Dermis microvascular lymphatic vessel endothelial cell (primary cell): Measurements from ENCODE around the gene MYOZ3. TPM values are rescaled to one million over a fixed set of nuclear protein-coding genes. Genes with fewer than 3 reads are reported as not detected.

ENCODE experiments used
- DNase-seq, 2 donors: peaks; one replicate each; pipeline versions ENCODE4 v3.0.0 to v3.0.0-alpha.2; 2010; ENCODE audit warnings: low read depth in 2 of 2
- total RNA-seq: library from RNA; depleted of rRNA; stranded (reverse); fragments of >200 nt; gene quantifications from 2 replicates; pipeline ENCODE4 v1.2.1, GENCODE V29; 2014

The MYOZ3 gene
- 0.13 and 0.25 TPM in 2 replicates for total RNA-seq

DNA sequence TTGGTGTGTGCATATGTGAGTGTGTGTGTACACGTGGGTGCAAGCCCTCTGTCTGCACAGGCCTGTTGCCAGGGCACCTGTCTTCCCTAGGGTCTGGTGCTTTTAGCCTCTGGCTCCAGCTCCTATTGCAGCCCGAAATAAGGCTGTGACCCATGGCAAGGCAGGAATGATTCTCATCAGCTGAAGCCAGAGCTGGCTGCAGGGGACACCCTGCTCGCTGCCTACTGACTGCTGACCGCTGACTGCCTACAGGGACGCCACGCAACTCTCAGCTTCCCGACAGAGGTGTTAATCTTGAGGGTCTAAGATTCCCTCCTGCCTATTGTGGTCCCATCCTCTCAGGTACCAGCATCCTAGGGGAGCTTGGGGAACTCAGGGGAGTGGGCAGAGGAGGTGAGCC is at the start of gene MYOZ3:
MYOZ3 (plus strand) TSS at position 166 of the 400 bp plus-strand sequence. CDS start 1,691 bp downstream, outside the sequence.
- no peak for DNase-seq

DNA sequence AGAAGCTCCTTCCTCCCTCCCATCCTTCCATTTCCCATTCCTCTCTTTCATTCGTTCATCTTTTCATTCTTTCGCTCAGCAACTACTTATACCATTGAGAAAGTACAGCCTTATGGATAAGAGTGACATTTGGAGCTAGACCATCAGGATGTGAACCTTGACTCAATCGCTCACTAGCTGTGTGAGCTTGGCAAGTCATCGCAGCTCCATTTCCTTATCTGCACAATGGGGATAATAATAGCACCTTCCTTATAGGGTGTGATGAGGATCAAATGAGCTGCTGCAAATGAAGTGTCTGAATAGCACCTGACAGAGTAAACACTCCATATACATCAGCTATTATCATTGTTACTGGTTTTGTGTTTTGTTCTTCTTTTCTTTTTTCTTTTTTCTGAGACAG is 48.6 kb upstream of the MYOZ3 start:
- peak; percentile 80 to 97 for DNase-seq

DNA sequence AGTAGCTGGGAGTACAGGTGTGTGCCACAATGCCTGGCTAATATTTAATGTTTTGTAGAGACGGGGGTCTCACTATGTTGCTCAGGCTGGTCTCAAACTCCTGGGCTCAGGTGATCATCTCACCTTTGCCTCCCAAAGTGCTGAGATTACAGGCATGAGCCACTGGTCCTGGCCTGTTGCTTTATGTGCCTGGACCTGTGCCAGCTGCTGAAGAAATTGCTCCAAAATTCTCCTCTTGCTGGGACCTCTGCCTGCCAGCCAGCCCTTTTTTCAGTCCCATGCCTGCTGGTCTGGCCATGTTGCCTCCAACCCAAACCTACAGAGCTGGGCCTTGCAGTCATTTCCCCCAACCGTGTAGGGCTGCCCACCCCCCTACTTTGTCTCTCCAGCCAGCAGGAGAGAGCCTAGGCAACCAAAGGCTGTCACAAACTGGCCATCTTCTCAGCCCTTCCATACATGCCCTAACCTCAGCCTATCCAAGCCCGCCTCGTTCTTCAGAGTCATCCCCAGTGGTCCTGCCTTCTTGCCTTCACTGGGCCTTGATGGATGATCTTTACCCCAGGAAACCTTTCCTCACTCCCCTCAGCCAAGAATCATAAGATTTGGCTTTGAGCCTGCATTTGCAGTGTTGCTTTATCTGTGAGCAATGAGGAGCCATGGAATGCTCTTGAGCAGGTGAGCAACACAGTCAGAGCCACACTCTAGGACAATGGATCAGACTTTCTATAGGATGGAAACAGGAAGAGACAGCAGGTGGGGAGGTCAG is 48.0 kb upstream of the MYOZ3 start:
- no peak for DNase-seq

DNA sequence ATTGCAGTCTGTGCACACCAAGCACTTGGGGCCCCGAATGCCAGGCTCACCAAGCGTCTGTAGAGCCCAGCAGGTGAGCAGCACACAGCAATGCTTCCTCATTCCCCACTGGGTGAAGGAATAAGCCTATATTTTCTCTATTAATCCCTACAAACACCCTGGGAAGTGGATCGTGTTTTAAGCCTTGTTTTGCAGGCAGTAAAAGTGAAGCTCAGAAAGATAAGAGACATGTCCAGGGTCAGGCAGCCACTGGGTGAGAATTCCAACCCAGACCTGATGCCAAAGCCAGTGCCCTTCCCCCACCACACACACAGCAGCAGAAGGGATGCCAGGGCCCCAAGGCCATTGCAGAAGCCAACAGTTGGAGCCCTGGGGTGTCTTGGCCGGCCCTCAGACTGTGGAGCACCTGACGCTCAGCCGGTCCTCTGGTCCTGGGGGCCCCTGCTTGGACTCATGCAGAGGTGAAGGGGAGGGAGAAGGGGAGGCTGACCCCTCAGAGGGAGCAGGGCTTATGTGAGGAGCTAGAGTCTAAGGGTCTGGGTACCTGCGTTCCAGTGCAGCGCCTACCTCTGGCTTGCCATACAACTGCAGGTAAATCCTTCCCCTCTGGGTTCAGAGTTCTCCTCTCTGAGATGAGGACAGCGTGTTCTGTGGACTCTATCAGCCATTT is 46.9 kb upstream of the MYOZ3 start:
- no peak for DNase-seq

DNA sequence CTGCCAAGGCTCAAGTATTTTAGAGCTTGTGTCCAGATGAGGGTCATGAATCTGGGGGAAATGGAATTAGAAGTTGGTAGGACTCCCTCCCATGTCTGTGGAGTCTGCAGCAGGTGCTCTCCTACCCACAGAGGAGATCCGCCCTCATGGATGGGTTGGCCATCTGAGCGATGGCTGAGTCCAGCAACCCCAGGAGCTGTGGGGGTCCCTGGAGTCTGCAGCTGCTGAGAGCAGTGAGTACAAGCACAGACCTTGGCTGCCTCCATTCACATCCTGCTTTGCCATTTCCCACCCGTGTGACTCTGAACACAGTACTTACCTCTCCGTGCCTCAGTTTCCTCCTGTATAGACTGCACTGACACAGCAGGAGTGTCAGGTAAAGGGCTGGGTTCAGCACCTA is 46.4 kb upstream of the MYOZ3 start:
- DNase-seq, result no peak

- DNase-seq, result peak; percentile 82 to 84
Measured at GRCh38 chr5:150615141-150615699, 45.8 kb upstream of the MYOZ3 start.

GRCh38 chr5:150616024-150616470 is 45.0 kb upstream of the MYOZ3 start:
- DNase-seq, result peak; percentile 83 to 86

GRCh38 chr5:150616506-150616905 is 44.5 kb upstream of the MYOZ3 start:
- DNase-seq, result no peak

GRCh38 chr5:150618163-150618562 is 42.9 kb upstream of the MYOZ3 start:
- DNase-seq, result no peak

DNA sequence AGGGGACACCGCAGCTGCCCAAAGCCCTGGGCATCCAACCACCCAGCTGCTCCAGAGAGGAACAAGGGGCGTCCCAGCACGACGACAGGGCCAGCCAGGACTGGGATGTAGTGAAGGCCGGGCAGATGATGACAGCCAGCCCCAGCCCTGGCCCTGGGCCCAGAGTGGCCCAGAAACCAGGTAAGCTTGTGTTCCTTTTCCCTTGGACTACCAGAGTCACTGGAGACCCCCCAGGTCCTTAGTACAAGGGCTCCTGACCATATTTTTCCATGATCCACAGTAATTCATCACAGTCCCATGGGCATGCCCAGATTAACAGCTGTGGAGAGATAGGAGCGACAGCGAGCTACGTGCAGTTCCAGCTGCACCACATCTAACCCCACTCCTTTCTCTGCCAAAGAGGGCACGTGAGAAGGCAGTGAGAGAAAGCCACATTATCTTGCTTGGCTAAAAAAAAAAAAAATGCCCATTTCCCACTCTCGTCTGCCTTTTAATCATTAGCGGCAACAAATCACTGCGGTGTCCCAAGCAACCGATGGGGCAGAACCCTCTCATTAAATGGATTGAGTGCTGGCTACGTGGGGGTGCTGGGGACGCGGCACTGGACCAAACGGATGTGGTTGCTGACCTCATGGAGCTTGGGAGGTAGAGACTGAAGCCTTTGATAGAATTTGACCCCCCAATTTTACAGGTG is 42.3 kb upstream of the MYOZ3 start:
- peak; percentile 72 to 92 for DNase-seq

GRCh38 chr5:150619359-150620230 is 41.5 kb upstream of the MYOZ3 start:
- DNase-seq, result peak; percentile 91 to 95

- DNase-seq, result no peak
Measured at GRCh38 chr5:150621301-150621700, 39.8 kb upstream of the MYOZ3 start.

GRCh38 chr5:150622157-150622556 is 38.9 kb upstream of the MYOZ3 start:
- no peak for DNase-seq

GRCh38 chr5:150623152-150623877 is 37.7 kb upstream of the MYOZ3 start:
- DNase-seq, result no peak

DNA sequence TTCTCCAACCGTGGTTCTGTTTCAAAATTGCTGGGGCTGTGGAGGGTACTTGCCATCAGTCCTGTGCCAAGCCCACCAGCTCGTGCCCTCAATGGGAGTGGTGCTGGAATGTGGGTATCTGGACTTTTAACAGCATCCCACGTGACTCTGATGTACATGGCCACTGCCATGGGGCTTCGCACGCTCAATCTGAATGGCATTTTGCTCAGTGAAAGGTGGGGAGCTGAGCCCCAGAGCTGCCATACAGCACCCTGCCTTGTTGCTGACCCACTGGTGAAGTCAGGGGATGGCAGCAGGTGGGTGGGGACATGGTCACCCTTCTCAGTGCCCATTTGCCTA is 37.2 kb upstream of the MYOZ3 start:
- no peak for DNase-seq

- DNase-seq, result peak in 1 of 2 donors; percentile 60
Measured at GRCh38 chr5:150624334-150625163, 36.5 kb upstream of the MYOZ3 start.

DNA sequence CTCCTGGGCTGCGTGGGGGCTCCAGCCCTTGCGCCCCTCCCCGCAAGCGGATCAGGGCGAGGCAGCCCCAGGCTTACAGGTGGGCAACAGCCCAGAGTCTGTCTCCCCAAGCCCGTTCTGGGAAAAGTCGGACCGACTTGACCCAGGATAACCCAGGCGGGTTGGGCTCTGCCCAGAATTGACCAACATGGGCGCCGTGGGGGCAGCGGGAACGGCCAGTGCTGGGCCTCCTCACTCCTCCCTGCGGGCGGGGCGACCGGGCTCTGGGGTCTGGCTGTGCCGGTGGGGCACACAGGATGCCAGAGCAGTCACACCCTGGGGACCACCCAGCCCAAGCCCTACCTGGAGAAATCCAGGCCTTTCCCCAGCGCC is 35.9 kb upstream of the MYOZ3 start:
- DNase-seq, result no peak

DNA sequence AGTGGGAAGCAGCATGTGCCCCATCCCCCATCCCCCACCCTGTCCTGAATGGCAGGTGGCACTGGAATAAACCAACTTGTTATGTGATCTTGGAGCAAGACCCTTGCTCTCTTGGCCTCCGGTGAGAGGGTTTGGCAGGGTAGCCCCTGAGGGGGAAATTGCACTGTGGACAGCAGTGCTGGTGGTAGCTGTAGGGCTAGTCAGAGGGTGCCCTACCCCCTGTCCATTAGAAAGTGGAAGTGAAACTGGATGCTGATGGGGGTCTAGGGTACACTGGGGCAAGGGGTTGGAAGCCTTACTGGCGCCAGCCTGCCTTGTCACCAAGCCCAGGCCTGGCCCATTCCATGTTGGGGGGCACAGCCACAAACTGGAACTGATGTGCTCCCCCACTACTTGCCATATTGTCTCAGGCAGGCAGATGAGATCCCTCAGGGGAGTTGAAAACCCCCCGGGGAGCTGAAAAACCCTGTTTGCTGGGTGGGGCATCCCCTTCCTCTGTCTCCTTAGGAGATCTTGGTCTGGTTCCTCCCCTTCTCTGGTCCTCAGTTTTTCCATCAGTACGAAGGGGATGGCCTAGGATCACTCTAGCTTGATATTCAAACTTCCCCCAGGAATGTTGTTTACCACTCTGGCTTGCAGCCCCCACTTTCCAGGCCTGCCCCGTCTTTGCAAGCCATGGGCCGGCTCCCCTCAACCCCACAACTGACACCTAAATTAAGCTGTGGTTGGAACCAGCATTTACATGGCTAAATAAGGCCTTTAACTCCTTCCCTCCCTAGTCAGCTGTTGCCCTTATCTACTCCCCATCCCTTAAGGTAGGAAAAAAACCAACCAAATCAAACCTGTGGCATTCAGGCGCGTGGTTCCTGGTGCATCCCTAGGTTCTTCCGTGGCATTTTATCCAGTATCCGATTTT is 35.0 kb upstream of the MYOZ3 start:
- no peak for DNase-seq
